ENCODE data around the gene ZIC4.

Gene ZIC4

GRCh38 chr3:147389717-147390116 lies 16.6 kb downstream of the ZIC4 start:
- no peak for DNase-seq

GRCh38 chr3:147388700-147389580 lies 17.4 kb downstream of the ZIC4 start:
- DNase-seq: no peak

- DNase-seq: no peak
Measured at GRCh38 chr3:147387885-147388699, 18.3 kb downstream of the ZIC4 start.

- DNase-seq: no peak
Measured at GRCh38 chr3:147387291-147387884, 19.0 kb downstream of the ZIC4 start.

- no peak for DNase-seq
Measured at GRCh38 chr3:147385059-147386012, 21.0 kb downstream of the ZIC4 start.

GRCh38 chr3:147384210-147385058 lies 21.9 kb downstream of the ZIC4 start:
- no peak for DNase-seq

GRCh38 chr3:147383617-147384016 lies 22.7 kb downstream of the ZIC4 start:
- DNase-seq: no peak

- DNase-seq: no peak
Measured at GRCh38 chr3:147381596-147381995, 24.7 kb downstream of the ZIC4 start.

GRCh38 chr3:147380977-147381376 lies 25.4 kb downstream of the ZIC4 start:
- no peak for DNase-seq

- DNase-seq: no peak
Measured at GRCh38 chr3:147380387-147380951, 25.9 kb downstream of the ZIC4 start.

GRCh38 chr3:147379651-147380050 lies 26.7 kb downstream of the ZIC4 start:
- no peak for DNase-seq

- no peak for DNase-seq
Measured at GRCh38 chr3:147377412-147378367, 28.7 kb downstream of the ZIC4 start.

GRCh38 chr3:147373301-147373700 lies 33.0 kb downstream of the ZIC4 start:
- DNase-seq: no peak

- no peak for DNase-seq
Measured at GRCh38 chr3:147372525-147373027, 33.8 kb downstream of the ZIC4 start.

- DNase-seq: no peak
Measured at GRCh38 chr3:147371771-147372340, 34.5 kb downstream of the ZIC4 start.

- DNase-seq: no peak
Measured at GRCh38 chr3:147371140-147371539, 35.2 kb downstream of the ZIC4 start.

- DNase-seq: no peak
Measured at GRCh38 chr3:147370349-147370748, 36.0 kb downstream of the ZIC4 start.

- DNase-seq: no peak
Measured at GRCh38 chr3:147369661-147370123, 36.7 kb downstream of the ZIC4 start.

- DNase-seq: no peak
Measured at GRCh38 chr3:147369231-147369630, 37.1 kb downstream of the ZIC4 start.
